Kidney epithelial cell (primary cell): Measurements from ENCODE around the gene KCNJ18. TPM values are rescaled to one million over a fixed set of nuclear protein-coding genes. Genes with fewer than 3 reads are reported as not detected.
"Not testable (repeated sequence)": the region's sequence is repeated elsewhere in the genome, so short reads cannot be mapped to it uniquely, and the experiment has no call there.

ENCODE experiments used
- DNase-seq: peaks from one replicate; pipeline ENCODE4 v3.0.0-alpha.2; 2010; ENCODE audit warnings: low read depth
- H3K27me3 ChIP-seq: 2 replicates; pipeline ENCODE4 v1.6.0; 2011; ENCODE audit warnings: low read length; ENCODE audit not compliant: control insufficient read depth, insufficient read depth
- H3K36me3 ChIP-seq: 2 replicates; pipeline ENCODE4 v1.5.1; 2011; ENCODE audit warnings: low read length; ENCODE audit not compliant: control insufficient read depth, insufficient read depth
- H3K4me3 ChIP-seq: 2 replicates; pipeline ENCODE4 v1.5.1; 2011; ENCODE audit warnings: low read depth, mild to moderate bottlenecking, control low read depth, low read length
- total RNA-seq: library from RNA; depleted of rRNA; stranded (reverse); fragments of >200 nt; gene quantifications from 2 replicates; pipeline ENCODE4 v1.2.3, GENCODE V29; 2015
- TF ChIP-seq, protein P1 (sequence below): IDR thresholded peaks from 2 replicates; pipeline ENCODE4 v1.5.1; 2011; ENCODE audit warnings: mild to moderate bottlenecking, moderate library complexity, low read length, control low read depth, inconsistent platforms; ENCODE audit not compliant: insufficient read depth, poor library complexity, severe bottlenecking

The KCNJ18 gene
- total RNA-seq, 1 donor from 2014 or later = not detected

DNA sequence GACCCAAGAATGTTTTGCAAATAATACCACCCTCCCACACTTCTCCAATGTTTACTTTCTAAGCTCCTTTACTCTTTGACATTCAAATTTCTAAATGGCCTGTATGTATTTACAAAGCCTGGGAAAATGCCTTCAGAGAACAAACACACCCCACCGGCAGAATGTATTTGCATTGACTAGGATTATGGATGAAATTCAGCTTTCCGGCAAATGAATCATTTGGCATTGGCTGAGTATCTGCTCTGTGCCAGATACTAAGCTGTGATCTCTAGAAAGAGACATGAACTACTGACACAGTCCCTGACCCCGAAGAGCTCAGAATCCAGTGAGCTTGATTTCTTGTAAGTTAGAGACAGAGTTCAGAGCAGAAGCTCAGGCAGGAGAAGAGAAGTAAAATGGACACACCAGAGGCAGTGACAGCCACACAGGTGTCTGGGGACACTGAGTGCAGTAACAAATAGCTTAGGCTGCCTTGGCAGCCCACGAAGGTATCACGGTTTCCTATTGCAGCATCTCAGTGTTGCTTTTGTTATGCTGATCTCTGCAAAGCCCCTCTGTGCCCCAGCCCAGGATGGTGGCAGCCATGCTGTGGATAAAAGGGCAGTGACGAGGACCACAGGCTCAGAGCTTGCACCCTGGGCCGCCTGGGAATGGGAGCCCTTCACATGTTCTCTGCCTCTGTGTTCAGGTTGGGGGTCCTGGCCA lies 24.8 kb upstream of the KCNJ18 start:
- H3K4me3 ChIP-seq, DNase-seq, H3K27me3 ChIP-seq, H3K36me3 ChIP-seq: not testable (repeated sequence)

DNA sequence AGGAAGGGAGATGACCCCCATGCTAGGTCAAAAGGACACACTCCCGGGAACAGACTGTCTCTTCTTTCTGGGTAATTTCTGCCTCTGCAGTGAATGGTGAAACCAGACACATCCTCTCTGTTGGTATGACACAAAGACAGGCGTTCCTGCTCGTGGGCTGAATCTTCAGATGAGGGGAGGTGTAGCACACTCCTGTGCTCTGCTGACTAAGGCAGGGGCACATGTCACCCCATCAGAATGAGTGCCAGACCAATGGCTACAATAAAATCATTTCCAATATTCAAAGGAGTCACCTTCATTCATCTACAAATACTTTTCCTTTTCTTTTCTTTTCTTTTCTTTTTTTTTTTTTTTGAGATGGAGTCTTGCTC lies 24.2 kb upstream of the KCNJ18 start:
- H3K36me3 ChIP-seq, DNase-seq, H3K4me3 ChIP-seq, H3K27me3 ChIP-seq: not testable (repeated sequence)

GRCh38 chr17:21668746-21669508 lies 23.4 kb upstream of the KCNJ18 start:
- H3K36me3 ChIP-seq, H3K27me3 ChIP-seq, DNase-seq, H3K4me3 ChIP-seq: not testable (repeated sequence)

DNA sequence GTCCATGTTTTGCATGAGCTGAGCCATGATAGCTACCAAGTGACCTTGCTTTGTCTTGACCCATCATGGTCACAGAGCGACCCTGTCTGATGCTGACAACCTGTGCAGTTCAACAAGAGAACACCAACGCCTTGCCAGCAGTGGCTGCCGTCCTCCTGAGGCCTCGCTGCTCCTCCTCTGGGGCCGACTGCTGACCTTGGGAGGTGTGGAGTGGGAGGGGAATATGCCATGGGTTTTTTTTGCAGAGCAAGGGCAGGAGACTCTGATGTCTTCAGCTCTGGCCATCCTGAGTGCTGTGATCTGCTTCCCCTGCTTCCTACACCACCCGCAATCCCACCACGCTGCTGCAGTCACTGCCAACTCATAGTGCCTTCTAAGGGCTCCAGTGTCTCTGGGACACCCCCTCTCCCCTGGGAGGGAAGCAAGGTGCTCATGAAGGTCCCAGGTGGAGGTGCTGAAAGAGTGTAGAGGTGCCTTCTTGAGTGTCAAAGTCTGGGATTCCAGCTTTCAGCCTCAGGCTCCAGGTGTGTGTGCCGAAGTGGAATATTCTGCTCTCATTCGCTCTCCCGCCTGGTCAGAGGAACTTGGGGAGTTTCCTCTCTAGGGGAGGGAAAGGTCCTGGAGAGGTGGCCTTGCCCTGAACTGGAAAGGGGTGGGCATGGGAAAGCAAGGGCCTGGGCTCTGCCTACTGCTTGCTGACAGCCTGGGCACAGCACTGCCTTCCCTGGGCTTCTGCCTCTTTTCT lies 22.5 kb upstream of the KCNJ18 start:
- not testable (repeated sequence) for H3K4me3 ChIP-seq, H3K27me3 ChIP-seq, DNase-seq, H3K36me3 ChIP-seq

GRCh38 chr17:21670361-21671155 lies 21.8 kb upstream of the KCNJ18 start:
- H3K27me3 ChIP-seq, DNase-seq, H3K36me3 ChIP-seq, H3K4me3 ChIP-seq: not testable (repeated sequence)

DNA sequence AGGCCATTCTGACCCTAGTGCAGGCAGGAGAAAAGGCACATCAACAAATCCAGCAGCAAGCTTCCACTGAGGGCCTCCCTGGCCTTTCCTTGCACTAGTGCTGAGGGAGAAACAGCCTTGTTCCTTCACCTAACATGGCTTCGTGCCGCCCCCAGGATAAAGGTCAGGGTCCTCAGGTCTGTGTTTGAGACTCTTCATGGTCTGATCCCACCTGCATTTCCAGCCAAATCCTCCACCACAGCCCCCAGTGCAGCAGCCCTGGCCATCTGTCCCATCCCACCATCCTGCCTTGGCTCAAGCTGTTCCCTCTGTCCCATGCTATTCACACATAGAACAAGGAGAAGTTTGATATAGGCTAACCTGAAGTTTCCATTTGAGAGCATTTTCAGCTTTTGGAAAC lies 20.9 kb upstream of the KCNJ18 start:
- not testable (repeated sequence) for H3K4me3 ChIP-seq, H3K36me3 ChIP-seq, H3K27me3 ChIP-seq, DNase-seq

- H3K27me3 ChIP-seq, H3K4me3 ChIP-seq, DNase-seq, H3K36me3 ChIP-seq: not testable (repeated sequence)
Observed at GRCh38 chr17:21671871-21672270, 20.5 kb upstream of the KCNJ18 start.

DNA sequence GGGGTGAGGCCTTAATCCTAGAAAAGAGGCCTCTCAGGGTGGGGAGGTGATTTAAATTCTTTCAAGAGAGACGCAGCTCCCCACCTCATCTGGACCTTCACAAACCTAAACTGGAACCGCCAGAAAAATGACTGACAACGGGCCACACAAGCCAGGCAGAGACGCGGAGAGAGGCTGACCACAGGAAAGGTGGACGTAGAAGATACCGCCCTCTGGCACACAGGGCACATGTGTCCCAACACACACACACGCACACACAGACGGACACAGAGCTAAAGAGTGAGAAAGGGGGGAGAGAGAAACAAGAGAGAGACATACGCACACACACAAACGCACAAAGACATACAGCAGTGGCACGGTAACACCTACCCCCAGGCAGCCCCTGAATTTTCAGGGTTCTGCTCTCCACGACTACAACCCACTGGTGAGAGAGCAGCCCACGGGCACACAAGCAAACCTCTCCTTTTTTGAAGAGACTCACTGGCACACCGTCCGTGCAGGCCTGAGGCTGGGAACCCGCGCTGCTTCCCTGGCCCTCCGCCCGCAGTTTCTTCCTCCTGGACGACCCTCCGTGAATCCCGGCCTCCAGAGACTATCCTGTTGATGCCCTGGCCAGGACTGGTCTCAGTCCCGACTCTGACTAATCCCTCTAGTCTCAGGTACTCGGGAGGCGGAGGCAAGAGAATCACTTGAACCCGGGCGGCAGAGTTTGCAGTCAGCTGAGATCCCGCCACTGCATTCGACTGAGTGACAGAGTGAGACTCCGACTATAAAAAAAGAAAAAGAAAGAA lies 18.7 kb upstream of the KCNJ18 start:
- not testable (repeated sequence) for DNase-seq, H3K27me3 ChIP-seq, H3K4me3 ChIP-seq, H3K36me3 ChIP-seq

GRCh38 chr17:21674242-21674731 lies 18.0 kb upstream of the KCNJ18 start:
- Histone ChIP-seq H3K36me3 (no peaks in the 10 kb centered on the region), H3K4me3 (no peak overlapping the region), H3K27me3 (no peaks in the 10 kb centered on the region)
- TF ChIP-seq, protein P1, sequence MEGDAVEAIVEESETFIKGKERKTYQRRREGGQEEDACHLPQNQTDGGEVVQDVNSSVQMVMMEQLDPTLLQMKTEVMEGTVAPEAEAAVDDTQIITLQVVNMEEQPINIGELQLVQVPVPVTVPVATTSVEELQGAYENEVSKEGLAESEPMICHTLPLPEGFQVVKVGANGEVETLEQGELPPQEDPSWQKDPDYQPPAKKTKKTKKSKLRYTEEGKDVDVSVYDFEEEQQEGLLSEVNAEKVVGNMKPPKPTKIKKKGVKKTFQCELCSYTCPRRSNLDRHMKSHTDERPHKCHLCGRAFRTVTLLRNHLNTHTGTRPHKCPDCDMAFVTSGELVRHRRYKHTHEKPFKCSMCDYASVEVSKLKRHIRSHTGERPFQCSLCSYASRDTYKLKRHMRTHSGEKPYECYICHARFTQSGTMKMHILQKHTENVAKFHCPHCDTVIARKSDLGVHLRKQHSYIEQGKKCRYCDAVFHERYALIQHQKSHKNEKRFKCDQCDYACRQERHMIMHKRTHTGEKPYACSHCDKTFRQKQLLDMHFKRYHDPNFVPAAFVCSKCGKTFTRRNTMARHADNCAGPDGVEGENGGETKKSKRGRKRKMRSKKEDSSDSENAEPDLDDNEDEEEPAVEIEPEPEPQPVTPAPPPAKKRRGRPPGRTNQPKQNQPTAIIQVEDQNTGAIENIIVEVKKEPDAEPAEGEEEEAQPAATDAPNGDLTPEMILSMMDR = no peak
- no peak for DNase-seq

DNA sequence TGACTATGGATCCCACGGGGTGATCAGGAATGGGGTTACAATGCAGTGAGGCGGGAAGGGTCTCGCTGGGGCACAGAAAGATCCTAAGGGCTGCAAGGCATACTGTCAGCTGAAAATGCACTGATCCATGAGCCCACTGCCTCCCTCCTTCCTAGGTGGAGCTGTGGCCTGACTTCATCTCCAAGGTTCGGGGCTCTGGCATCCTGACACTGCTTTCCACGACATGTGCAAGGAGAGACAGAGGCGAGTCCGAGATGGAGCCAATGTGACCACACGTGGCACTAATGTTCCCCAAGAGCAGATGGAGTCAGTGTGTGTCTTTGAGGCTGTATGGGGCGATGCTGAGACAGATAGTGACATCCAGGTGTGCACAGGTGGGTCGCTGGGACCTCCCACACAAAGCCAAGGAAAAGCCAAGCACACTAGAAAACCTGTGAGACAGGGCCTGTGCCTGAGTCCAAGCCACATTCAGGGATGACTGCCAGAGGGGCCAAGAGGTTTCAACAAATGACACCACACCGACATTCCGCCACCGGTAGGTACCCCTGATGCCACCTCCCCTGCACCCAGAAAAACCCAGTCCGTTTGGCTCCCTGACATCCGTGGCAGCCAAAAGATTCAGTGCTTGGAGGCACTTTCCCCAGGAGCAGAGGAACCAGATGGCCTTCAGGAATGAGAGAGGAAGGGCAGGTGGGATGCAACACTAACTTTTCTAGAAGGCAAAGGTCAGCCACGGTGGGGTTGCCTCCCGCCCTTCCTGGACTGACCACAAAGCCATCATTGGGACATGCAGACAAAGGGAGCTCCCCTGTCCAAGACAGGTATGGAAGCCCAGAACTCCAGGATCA lies 17.2 kb upstream of the KCNJ18 start:
- not testable (repeated sequence) for H3K4me3 ChIP-seq, H3K27me3 ChIP-seq, H3K36me3 ChIP-seq, DNase-seq

DNA sequence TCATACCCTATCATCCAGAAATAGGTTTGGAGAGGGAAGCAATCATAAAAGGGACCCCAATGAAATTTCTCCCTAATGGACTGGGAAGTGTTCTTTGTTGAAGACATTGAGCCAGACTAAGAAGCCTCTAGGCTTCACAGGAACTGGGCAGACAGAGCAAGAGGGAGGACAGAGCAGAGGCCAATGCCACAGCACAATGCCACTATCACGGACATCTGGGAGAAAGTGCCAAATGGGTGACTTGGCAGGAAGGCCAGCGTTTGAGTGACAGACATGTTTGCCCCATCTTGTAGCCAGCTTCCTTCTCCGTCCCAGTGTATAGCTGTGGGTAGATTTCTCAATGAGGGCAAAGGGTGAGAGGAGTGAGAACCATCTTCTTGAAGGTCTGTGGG lies 16.6 kb upstream of the KCNJ18 start:
- H3K4me3 ChIP-seq, H3K36me3 ChIP-seq, DNase-seq: not testable (repeated sequence)

More for the DNA sequence above, 16.6 kb upstream of the KCNJ18 start:
- not testable (repeated sequence) for H3K27me3 ChIP-seq
